Epithelial cell of esophagus (primary cell): ENCODE results near the gene PCNP.
"Not testable (repeated sequence)": the region's sequence is repeated elsewhere in the genome, so short reads cannot be mapped to it uniquely, and the experiment has no call there.

Source experiments
- DNase-seq: peaks from one replicate; pipeline ENCODE4 v3.0.0; 2010; ENCODE audit warnings: low read depth
- H3K4me3 ChIP-seq: 2 replicates; pipeline ENCODE4 v1.5.1; 2011; ENCODE audit warnings: mild to moderate bottlenecking, low read length, control low read depth
- CTCF ChIP-seq: IDR thresholded peaks from 2 replicates; pipeline ENCODE4 v1.5.1; 2011; ENCODE audit warnings: low read depth, mild to moderate bottlenecking, low read length, control low read depth, inconsistent platforms; ENCODE audit not compliant: insufficient read depth; ENCODE audit errors: missing control alignments

PCNP gene

DNA sequence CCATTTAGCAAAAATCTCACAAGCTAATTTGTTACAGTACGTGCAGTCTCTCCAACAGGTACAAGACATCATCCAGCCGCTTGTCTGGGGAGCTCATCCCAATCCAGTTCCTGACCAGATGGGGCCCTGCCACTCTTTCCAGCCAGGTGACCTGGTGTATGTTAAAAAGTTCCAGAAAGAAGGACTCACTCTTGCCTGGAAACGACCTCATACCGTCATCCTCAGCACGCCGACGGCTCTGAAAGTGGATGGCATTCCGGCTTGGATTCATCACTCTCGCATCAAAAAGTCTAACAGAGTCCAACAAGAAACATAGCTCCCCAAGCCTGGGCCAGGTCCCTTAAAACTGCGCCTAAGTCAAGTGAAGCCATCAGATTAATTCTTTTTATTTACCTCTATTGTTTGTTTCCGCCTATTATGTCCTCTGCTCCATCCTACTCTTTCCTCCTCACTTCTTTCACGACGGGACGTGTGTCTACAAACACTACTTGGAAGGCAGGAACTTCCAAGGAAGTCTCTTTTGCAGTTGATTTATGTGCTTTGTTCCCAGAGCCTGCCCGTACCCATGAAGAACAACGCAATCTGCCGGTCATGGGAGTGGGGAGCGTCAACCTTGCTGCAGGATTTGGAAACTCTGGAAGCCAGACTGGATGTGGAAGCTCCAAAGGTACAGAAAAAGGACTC is 65.4 kb downstream of the PCNP start:
- no peak for TF ChIP-seq CTCF
- DNase-seq, result no peak
- H3K4me3 ChIP-seq, result no peak overlapping the region

DNA sequence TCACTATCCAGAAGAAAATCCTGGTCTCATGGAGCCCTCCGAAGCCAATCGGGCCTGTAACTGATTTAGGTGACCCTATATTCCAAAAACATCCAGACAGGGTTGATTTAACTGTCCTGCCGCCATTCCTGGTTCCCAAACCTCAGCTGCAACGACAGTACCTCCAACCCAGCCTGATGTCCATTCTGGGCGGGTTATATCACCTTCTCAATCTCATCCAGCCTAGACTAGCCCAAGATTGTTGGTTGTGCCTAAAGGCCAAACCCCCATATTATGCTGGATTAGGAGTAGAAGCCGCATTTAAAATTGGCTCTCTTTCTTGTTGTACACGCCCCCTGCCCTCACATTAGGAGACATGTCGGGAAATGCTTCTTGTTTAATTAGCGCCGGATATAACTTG is 66.3 kb downstream of the PCNP start:
- TF ChIP-seq CTCF, result no peak
- DNase-seq, result no peak
- no peak overlapping the region for H3K4me3 ChIP-seq

DNA sequence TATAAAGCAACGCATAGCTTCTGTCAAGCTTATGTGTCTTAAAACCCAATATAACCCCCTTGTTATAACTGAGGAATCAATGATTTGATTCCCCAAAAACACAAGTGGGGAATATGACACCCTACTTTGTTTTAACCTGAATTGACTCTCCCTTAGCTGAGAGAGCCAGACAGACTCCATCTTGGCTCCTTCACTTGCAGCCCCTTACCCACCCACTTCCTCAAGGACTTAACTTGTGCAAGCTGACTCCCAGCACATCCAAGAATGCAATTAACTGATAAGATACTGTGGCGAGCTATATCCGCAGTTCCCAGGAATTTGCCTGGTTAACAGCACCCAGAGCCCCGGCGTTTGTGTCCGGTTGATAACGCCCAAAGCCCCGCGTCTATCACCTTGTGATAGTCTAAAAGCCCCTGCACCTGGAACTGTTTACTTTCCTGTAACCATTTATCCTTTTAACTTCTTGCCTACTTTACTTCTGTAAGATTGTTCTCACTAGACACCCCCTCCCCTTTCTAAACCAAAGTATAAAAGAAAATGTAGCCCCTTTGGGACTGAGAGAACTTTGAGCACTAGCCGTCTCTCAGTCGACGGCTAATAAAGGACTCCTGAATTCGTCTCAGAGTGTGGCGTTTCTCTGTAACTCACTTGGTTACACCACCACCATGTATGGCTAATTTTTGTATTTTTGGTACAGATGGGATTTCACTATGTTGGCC is 67.6 kb downstream of the PCNP start:
- not testable (repeated sequence) for H3K4me3 ChIP-seq, DNase-seq

- no peak overlapping the region for H3K4me3 ChIP-seq
- no peak for TF ChIP-seq CTCF
- no peak for DNase-seq
These were observed 68.5 kb downstream of the PCNP start for GRCh38 chr3:101642441-101642840.

DNA sequence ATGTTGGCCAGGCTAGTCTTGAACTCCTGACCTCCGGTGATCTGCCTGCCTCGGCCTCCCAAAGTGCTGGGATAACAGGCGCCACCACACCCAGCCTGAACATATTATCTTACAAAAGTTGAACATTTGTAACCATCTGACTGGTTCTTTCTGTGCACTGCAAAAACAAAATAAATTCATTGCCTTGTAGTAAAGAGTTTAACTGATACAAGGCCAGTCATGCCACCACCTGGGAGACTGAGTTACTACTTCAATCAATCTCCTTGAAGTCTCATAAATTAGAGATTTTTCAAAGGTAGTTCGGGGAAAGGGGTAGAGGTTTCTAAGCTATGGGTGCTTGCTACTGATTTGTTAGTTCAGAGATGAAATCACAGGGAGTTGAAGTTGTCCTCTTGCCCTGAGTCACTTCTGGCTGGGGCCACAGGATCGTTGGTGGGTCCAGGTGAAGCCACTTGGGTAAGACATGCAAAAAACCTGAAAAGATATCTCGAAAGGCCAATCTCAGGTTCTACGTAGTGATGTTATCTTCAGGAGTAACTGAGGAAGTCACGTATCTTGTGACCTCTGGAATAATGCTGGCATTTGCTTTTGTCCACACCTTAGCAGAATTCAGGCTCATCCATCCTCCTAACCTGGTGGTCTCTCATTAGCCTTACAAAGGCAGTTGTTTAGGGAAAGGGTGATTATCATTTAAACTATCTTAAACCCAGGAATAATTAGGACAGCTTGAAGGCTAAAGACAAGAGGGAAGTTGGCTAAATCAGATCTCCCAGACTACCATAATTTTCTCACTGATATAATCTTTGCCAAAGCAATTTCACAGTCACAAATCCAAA is 69.2 kb downstream of the PCNP start:
- DNase-seq, result no peak
- H3K4me3 ChIP-seq, result no peak overlapping the region
- TF ChIP-seq CTCF, result no peak
